Stimulated activated CD4-positive, alpha-beta T cell treated with anti-CD3 and anti-CD28 coated beads, Interleukin-12 subunit alpha, Interleukin-12 subunit beta, amount 100 ng/mL, for 24 hours (primary cell): Measurements from ENCODE around the gene AQP6.
"Not testable (repeated sequence)": the region's sequence is repeated elsewhere in the genome, so short reads cannot be mapped to it uniquely, and the experiment has no call there.

Experiments used
- DNase-seq, 2 experiments: peaks; one replicate each; pipeline ENCODE4 v3.0.0-alpha.2; 2020; ENCODE audit warnings: low read depth in 2 of 2

AQP6 gene

GRCh38 chr12:49989400-49989799, 16.7 kb downstream of the AQP6 start:
- DNase-seq: not testable (repeated sequence)

GRCh38 chr12:49990273-49990672, 17.5 kb downstream of the AQP6 start:
- DNase-seq: no peak

- no peak for DNase-seq
Measured at GRCh38 chr12:49998453-49998852, 25.7 kb downstream of the AQP6 start.

GRCh38 chr12:50003595-50003994, 30.8 kb downstream of the AQP6 start:
- DNase-seq: no peak

GRCh38 chr12:50004696-50005095, 31.9 kb downstream of the AQP6 start:
- no peak for DNase-seq

- no peak for DNase-seq
Measured at GRCh38 chr12:50005175-50005574, 32.4 kb downstream of the AQP6 start.

GRCh38 chr12:50006280-50006679, 33.5 kb downstream of the AQP6 start:
- DNase-seq: no peak

- no peak for DNase-seq
Measured at GRCh38 chr12:50006754-50007442, 34.2 kb downstream of the AQP6 start.

- no peak for DNase-seq
Measured at GRCh38 chr12:50013361-50014147, 40.8 kb downstream of the AQP6 start.

- no peak for DNase-seq
Measured at GRCh38 chr12:50014342-50014741, 41.6 kb downstream of the AQP6 start.

- no peak for DNase-seq
Measured at GRCh38 chr12:50016501-50017475, 44.0 kb downstream of the AQP6 start.

- DNase-seq: no peak
Measured at GRCh38 chr12:50017641-50018040, 44.9 kb downstream of the AQP6 start.

- DNase-seq: no peak
Measured at GRCh38 chr12:50018154-50018553, 45.4 kb downstream of the AQP6 start.

GRCh38 chr12:50018968-50019367, 46.2 kb downstream of the AQP6 start:
- no peak for DNase-seq

- no peak for DNase-seq
Measured at GRCh38 chr12:50019524-50019923, 46.8 kb downstream of the AQP6 start.

GRCh38 chr12:50021031-50021430, 48.3 kb downstream of the AQP6 start:
- DNase-seq: no peak

- DNase-seq: no peak
Measured at GRCh38 chr12:50022903-50023302, 50.2 kb downstream of the AQP6 start.

- no peak for DNase-seq
Measured at GRCh38 chr12:50024227-50024626, 51.5 kb downstream of the AQP6 start.

- no peak for DNase-seq
Measured at GRCh38 chr12:50024805-50025186, 52.0 kb downstream of the AQP6 start.

GRCh38 chr12:50025187-50026059, 52.7 kb downstream of the AQP6 start, which contains the start of gene RACGAP1:
Gene RACGAP1, minus strand, starts transcription at chr12:50025494. Its CDS starts 8,779 bp downstream, at chr12:50016715.
- peak; percentile 89 to 91 for DNase-seq

GRCh38 chr12:50026691-50027090, 53.9 kb downstream of the AQP6 start:
- DNase-seq: no peak
